Activated CD4-positive, alpha-beta T cell treated with anti-CD3 and anti-CD28 coated beads, Interleukin-2, amount 50 U/mL, for 1 hour (primary cell): ENCODE data around the gene ATP8B3.

ENCODE experiments used
- DNase-seq: peaks from one replicate; pipeline ENCODE4 v3.0.0-alpha.2; 2020

The ATP8B3 gene

DNA sequence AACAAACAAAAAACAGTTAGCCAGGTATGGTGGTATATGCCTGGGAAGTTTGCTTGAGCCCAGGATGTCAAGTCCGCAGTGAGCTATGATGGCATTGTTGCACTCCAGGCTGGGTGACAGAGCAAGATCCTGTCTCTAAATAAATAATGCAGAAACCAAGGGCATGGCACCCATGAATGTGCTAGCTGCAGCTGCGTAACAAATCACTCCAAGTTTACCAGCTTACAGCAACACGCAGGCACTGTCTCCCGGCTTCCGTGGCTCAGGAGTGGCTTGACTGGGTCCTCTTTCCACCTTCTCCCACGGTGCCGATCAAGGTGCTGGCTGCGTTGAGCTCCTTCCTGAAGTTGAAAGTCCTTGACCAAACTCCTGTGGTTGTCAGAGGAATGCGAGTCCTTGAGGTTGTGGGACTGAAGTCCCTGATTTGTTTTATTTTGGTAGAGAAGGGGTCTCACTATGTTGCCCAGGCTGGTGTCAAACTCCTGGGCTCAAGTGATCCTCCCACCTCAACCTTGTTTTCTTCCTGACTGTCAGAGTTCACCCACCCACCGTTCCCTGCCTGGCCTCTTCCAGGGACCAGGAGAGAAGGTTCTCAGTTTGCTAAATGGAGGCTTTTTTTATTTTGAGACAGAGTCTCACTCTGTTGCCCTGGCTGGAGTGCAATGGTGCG, 72.0 kb downstream of the ATP8B3 start:
- no peak for DNase-seq

DNA sequence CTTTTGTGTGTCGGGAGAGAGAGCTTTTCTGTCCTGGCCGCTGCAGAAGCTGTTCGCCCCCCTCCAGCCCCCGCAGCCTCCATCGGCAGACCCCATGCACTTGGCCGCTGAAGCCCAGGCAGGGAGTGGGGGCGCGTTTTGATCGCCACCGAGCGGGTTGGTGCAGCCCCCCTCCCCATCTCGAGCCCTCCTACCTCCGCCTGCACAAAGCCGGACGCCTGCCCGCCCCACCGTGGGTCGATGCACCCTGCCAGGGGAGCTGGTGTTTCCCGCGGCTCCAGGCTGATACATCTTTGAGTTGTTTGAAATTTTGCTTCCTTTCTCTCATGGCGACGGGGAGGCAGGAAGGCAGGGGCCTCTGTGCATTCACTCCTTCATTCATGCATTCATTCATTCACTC, 75.1 kb downstream of the ATP8B3 start:
- no peak for DNase-seq

DNA sequence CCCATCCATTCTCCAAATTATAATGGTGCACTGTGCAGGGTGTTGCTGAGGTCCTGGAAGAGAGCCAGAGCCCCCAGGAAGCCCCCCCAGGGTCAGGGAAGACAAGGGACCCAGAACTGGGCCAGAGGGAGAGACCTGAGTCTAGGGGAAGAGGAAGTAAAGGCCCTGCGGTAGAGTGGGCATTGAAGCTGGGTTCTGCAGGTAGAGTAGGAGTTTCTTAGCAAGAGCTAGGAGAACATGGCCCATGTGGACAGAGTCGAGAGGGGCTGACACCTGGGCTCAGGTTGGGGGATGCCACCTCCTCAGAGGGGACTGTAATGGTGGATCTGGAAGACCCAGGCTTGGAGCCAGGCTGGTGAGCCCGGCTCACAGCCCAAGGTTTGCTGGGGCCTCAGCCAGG, 75.8 kb downstream of the ATP8B3 start:
- no peak for DNase-seq

DNA sequence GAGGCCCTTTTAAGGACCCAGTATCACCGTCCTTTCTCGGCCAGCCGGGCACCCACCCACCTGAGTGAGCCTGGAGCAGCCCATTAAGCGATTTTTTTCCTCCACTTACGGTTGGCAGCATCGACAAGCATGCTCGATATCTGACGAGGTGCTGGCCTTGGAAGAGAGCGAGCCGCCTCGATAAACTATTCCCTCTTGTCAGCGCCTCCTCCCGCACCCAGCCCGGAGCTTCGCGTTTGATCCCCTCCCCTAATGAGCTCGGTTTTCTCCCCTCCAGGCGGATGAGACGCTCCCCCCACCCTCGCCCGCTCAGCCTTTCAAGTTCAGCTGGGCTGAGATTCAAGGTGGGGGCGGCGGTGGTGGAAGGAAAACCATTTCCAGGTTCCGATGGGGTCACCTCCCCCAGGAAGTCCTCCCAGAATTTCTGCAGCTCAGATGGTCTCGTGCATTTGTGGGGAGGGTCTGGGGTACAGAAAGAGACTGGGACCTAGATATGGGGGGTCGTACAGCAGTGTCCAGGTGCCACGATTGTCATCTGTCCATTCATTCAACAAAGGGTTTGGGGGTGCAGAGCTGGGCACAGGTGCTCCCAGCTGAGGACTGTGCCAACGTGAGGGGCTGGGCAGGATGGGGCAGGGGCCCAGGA, 77.6 kb downstream of the ATP8B3 start:
- no peak for DNase-seq
